Endometrial microvascular endothelial cells (primary cell): ENCODE results near the gene PAGR1. TPM values are rescaled to one million over a fixed set of nuclear protein-coding genes. Genes with fewer than 3 reads are reported as not detected.
"Not testable (repeated sequence)": the region's sequence is repeated elsewhere in the genome, so short reads cannot be mapped to it uniquely, and the experiment has no call there.

Experiments used
- in situ Hi-C: cut with HindIII; loops from 2 replicates; pipeline ENCODE4 v1.10.0; 2017; ENCODE audit warnings: low sequenced_read_pairs, low pct_unique_long_range_greater_than_20kb; ENCODE audit errors: inconsistent ontology term
- total RNA-seq: library from RNA; depleted of rRNA; stranded (reverse); fragments of >200 nt; gene quantifications from one replicate; pipeline ENCODE4 v1.2.3, GENCODE V29; 2015; ENCODE audit errors: inconsistent ontology term

Gene PAGR1
- total RNA-seq, 1 donor from 2014 or later, result 36.8 TPM

GRCh38 chr16:29824589-29825144 is 8.7 kb downstream of the PAGR1 start:
- in situ Hi-C loops, result no loop called here

DNA sequence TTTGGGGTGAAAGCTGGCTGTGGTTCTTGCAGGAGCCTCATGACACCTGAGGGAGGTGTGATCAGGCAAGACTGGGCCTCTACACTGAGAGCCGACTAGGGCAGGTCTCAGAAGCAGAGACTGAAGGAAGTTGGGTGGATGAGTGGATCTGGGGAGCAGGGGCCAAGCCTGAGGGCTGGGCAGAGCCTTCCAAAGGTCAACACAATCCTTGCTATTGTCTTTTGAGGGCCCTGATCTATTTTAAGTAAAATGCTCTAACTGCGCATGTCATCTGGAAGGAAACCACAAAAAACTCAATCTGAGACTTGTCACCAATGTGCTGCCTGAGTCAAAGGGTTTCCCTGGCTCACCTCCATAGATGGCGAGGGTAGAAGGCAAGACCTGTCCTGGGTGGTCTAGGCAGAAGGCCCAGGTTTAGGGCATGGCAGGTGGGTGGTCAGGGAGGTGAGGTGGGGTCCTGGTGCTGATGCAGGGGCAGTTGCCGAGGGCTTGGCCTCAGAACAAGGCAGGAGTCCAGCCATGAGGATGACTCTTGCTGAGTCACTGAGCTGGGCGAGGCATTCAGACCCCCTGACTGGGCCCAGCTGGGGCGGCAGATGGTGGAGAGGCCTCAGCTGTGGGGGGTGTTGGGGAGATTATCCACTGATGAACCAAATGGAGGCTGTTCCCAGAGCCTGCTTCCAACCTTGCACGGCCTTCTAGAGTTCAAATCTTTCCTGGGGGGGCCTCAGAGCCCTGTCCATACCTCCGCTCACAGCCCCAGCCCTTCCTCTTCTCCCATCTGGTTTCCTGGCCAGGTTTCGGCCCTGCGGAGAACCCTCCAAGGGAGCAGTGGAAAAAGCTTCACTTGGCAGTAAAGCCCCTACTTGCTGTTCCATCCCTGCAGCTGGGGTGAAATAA is 9.4 kb downstream of the PAGR1 start:
- in situ Hi-C loops, result no loop called here

GRCh38 chr16:29826342-29826695 is 10.4 kb downstream of the PAGR1 start:
- in situ Hi-C loops, result no loop called here

DNA sequence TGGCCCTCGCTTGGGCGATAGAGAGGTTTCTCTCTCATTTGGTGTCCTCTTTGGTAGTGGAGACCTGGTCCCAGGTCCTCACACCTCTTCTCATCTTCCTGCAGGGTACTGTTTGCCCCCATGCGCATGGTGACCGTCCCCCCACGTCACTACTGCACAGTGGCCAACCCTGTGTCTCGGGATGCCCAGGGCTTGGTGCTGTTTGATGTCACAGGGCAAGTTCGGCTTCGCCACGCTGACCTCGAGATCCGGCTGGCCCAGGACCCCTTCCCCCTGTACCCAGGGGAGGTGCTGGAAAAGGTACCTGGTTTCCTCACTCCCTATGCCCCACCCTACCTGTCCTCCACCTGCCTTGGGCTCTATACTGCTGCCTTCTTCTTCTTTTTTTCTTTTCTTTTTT is 14.8 kb downstream of the PAGR1 start:
- in situ Hi-C loops, result no loop called here

- in situ Hi-C loops, result no loop called here
Measured at GRCh38 chr16:29831490-29831889, 15.5 kb downstream of the PAGR1 start.

DNA sequence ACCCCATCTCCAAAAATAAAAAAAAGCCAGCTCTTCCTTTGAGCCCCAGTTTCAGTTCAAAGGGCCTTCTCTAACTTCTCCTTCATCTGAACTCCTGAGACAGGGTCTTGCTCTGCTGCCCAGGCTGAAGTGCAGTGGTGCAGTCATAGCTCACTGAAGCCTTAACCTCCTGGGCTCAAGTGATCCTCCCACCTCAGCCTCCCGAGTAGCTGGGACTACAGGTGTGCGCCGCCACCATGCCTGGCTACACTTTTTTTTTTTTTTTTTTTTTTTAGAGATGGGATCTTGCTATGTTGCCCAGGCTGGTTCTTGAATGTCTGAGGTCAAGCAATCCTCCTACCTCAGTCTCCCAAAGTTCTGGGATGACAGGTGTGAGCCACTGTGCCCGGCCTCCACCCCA is 17.3 kb downstream of the PAGR1 start:
- in situ Hi-C loops, result not testable (repeated sequence)

DNA sequence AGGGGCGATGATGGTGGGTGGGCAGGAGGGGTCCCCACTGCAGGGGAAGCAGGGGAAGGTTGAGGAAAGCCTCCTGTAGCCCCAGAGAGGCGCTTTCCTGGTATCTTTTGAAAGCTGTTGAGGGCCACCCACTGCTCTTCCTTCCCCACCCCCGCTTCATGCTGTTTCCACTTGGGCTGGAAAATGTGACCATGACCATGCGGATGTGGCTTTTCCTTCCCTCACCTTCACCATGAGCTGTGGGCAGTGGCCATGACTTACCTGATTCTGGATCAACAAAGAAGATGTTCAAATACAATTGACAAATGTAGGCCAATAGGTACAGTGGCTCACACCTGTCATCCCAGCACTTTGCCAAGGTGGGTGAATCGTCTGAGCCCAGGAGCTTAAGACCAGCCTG is 18.1 kb downstream of the PAGR1 start:
- in situ Hi-C loops, result no loop called here

- in situ Hi-C loops, result no loop called here
Measured at GRCh38 chr16:29835926-29836325, 20.0 kb downstream of the PAGR1 start.

GRCh38 chr16:29836623-29837022 is 20.7 kb downstream of the PAGR1 start:
- in situ Hi-C loops, result no loop called here

DNA sequence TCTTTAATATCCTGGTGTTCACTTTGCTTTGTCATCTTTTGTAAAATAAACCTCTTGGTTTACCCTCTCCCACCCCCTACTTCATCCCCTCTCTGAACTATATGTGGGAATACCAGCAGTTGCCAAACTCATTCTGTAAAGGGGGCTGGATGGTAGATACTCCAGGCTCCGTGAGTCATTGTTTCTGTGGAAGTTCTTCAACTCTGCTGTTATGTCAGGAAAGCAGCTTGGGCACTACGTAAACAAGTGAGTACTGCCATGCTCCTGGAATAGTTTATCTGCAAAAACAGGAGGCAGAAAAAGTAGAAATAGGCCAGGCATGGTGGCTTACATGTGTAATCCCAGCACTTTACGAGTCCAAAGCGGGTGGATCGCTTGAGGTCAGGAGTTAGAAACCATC is 21.9 kb downstream of the PAGR1 start:
- in situ Hi-C loops, result no loop called here

DNA sequence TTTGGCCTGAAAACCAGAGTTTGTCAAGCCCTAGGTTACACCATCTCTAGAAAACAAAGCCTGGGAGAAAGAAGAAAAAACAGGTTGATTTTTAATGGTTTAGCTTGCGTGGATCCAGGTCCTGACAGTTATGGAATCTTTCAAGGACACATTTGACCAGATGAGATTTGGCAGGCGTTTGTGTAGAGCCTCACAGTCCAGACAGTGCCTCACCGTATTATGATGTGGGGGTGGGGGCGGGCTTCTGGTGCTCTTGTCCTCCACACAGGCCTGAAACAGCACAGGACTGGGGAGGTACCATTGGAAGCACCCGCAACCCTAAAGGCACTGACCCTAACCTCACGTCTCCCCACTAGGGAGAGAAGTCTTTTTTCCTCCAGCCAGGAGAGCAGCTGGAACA is 23.9 kb downstream of the PAGR1 start:
- in situ Hi-C loops, result no loop called here

GRCh38 chr16:29840240-29840639 is 24.3 kb downstream of the PAGR1 start:
- in situ Hi-C loops, result no loop called here

GRCh38 chr16:29841631-29842030 is 25.7 kb downstream of the PAGR1 start:
- in situ Hi-C loops, result no loop called here

GRCh38 chr16:29842732-29843346 is 26.9 kb downstream of the PAGR1 start:
- in situ Hi-C loops, result no loop called here

- in situ Hi-C loops, result no loop called here
Measured at GRCh38 chr16:29843931-29844330, 28.0 kb downstream of the PAGR1 start.

- in situ Hi-C loops, result no loop called here
Measured at GRCh38 chr16:29844575-29845331, 28.8 kb downstream of the PAGR1 start.

- in situ Hi-C loops, result no loop called here
Measured at GRCh38 chr16:29845656-29846055, 29.7 kb downstream of the PAGR1 start.

DNA sequence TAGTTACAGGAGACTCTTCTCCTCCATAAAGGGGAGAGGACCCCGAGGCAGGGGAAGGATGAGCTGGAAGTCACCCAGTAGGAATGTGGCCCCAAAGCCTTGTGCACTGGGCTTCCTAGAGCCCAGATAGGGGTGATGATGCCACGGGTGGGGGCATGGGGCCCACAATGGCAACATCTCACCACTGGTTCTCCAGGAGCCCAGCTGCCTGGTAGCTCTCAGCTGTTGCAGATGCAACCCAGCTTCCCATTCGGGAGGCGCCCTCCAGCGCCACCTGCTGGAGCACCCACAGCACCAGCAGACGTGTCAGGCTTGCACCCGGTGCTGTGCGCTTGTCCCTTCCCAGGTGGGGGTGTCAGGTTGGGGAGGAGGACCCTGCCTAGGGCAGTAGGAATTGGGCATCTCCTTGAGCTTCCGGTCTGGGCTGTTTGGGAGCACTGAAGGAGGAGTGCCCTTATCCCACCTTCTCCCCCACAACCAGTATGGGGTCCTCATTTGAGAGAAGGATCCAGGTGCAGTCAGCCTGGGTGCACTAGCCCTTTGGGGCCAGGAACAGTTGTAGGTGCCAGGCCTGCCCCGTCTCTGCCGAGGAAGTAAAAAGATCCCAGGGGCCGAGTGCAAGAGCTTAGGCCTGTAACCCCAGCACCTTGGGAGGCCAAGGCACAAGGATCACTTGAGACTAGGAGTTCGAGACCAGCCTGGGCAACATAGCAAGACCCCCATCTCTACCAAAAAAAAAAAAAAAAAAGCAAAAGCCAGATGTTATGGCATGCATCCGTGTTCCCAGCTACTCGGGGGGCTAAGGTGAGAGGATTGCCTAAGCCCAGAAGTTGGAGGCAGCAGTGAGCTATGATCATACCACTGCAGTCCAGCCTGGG is 32.7 kb downstream of the PAGR1 start:
- in situ Hi-C loops, result no loop called here

GRCh38 chr16:29849505-29849904 is 33.6 kb downstream of the PAGR1 start:
- in situ Hi-C loops, result no loop called here
